ENCODE data around the gene DNAAF5.

DNA sequence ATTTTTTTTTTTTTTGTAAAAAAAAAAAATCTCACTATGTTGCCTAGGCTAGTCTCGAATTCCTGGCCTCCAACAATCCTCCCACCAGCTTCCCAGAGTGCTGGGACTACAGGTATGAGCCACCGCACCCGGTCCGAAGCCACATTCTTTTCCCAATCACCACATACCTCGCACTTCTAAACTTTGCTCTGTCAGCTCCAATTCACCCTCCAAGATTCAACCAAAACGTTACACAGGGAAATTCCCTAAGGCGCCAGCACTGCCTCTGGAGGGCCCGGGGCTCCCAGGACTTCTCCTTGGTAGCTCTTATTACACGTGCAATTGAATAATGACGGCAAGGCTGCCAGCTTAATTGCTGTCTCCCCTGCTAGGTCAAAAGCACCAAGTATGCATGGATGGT is 10.3 kb upstream of the DNAAF5 start:
- TF ChIP-seq, protein P1, sequence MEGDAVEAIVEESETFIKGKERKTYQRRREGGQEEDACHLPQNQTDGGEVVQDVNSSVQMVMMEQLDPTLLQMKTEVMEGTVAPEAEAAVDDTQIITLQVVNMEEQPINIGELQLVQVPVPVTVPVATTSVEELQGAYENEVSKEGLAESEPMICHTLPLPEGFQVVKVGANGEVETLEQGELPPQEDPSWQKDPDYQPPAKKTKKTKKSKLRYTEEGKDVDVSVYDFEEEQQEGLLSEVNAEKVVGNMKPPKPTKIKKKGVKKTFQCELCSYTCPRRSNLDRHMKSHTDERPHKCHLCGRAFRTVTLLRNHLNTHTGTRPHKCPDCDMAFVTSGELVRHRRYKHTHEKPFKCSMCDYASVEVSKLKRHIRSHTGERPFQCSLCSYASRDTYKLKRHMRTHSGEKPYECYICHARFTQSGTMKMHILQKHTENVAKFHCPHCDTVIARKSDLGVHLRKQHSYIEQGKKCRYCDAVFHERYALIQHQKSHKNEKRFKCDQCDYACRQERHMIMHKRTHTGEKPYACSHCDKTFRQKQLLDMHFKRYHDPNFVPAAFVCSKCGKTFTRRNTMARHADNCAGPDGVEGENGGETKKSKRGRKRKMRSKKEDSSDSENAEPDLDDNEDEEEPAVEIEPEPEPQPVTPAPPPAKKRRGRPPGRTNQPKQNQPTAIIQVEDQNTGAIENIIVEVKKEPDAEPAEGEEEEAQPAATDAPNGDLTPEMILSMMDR (conservative IDR thresholded peaks at IDR 0.05; ENCODE audit: low read depth, low read length): no peak
- TF ChIP-seq BHLHE40 (IDR thresholded peaks at IDR 0.05; ENCODE audit: low read depth, low read length) (no peak), RAD21 (IDR thresholded peaks at IDR 0.05; ENCODE audit: low read length) (no peak), RFX5 (IDR thresholded peaks at IDR 0.05; ENCODE audit: low read depth, low read length) (no peak), POLR2A (IDR thresholded peaks at IDR 0.05; ENCODE audit: low read depth, low read length) (no peak), MXI1 (IDR thresholded peaks at IDR 0.05; ENCODE audit: borderline replicate concordance, low read depth, low read length) (no peak), CEBPB (IDR thresholded peaks at IDR 0.05; ENCODE audit: low read depth, low read length) (no peak), SMC3 (IDR thresholded peaks at IDR 0.05; ENCODE audit: low read depth, low read length) (no peak), FOS (IDR thresholded peaks at IDR 0.05; ENCODE audit: low read depth, low read length) (no peak), RCOR1 (IDR thresholded peaks at IDR 0.05; ENCODE audit: insufficient replicate concordance, low read length) (no peak), MAZ (IDR thresholded peaks at IDR 0.05; ENCODE audit: borderline replicate concordance, low read depth, low read length) (no peak)
- TF ChIP-seq, protein P2, sequence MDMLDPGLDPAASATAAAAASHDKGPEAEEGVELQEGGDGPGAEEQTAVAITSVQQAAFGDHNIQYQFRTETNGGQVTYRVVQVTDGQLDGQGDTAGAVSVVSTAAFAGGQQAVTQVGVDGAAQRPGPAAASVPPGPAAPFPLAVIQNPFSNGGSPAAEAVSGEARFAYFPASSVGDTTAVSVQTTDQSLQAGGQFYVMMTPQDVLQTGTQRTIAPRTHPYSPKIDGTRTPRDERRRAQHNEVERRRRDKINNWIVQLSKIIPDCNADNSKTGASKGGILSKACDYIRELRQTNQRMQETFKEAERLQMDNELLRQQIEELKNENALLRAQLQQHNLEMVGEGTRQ (IDR thresholded peaks at IDR 0.05; ENCODE audit: low read depth, low read length): no peak
